ENCODE results near the gene PBX1. TPM values are rescaled to one million over a fixed set of nuclear protein-coding genes. Genes with fewer than 3 reads are reported as not detected.

The PBX1 gene
- polyA plus RNA-seq, 1 donor (not counting 4 experiments of a cell fraction or from before 2014, with no cell fraction given) = 2.2 TPM

GRCh38 chr1:164569866-164570265 is 10.9 kb downstream of the PBX1 start:
- no peaks in the 10 kb centered on the region for H3K9me3 ChIP-seq (ENCODE audit: control insufficient read depth, low read depth, low read length)
- no peak overlapping the region for H3K9ac ChIP-seq (ENCODE audit: control insufficient read depth, extremely low read depth, insufficient read depth, low read length)
- H4K20me1 ChIP-seq (ENCODE audit: control insufficient read depth, extremely low read depth, insufficient read depth, low read length) = no peaks in the 10 kb centered on the region
- no peak overlapping the region for H3K27ac ChIP-seq (ENCODE audit: control insufficient read depth, insufficient read depth, low read length)
- H3K4me1 ChIP-seq (ENCODE audit: control insufficient read depth, extremely low read depth, insufficient read depth, low read length) = no peaks in the 10 kb centered on the region
- TF ChIP-seq CTCF (optimal IDR thresholded peaks at IDR 0.05 in 1 of 3, IDR thresholded peaks at IDR 0.05 in 1 of 3, conservative IDR thresholded peaks at IDR 0.05 in 1 of 3; ENCODE audit: extremely low read depth in 1 of 3, insufficient read depth in 2 of 3, low read length in 3 of 3) (no peak), EZH2 (IDR thresholded peaks at IDR 0.05; ENCODE audit: low read length) (no peak)
- H3K27me3 ChIP-seq (ENCODE audit: control insufficient read depth, extremely low read depth, insufficient read depth, low read length) = no peaks in the 10 kb centered on the region
- dilution Hi-C loops (cut with MboI; ENCODE audit: extremely low pct_ligation_motif_present, low sequenced_read_pairs) = no loop called here
- DNase-seq (ENCODE audit: low read depth, low spot score) (no peak), FAIRE-seq (no peak)
- H3K79me2 ChIP-seq (ENCODE audit: control insufficient read depth, insufficient read depth, low read length) = no peaks in the 10 kb centered on the region
- H2AFZ ChIP-seq (ENCODE audit: control insufficient read depth, low read length) = no peak overlapping the region
- no peaks in the 10 kb centered on the region for H3K9me1 ChIP-seq (ENCODE audit: control insufficient read depth, extremely low read depth, insufficient read depth, low read length)
- H3K36me3 ChIP-seq (ENCODE audit: control insufficient read depth in 2 of 2, extremely low read depth in 1 of 2, insufficient read depth in 2 of 2, low read length in 2 of 2) = no peaks in the 10 kb centered on the region
- H3K4me3 ChIP-seq (ENCODE audit: control insufficient read depth in 2 of 3, extremely low read depth in 1 of 3, insufficient read depth in 2 of 3, low read depth in 1 of 3, low read length in 3 of 3) = no peak overlapping the region
- no peak overlapping the region for H3K4me2 ChIP-seq (ENCODE audit: control insufficient read depth, extremely low read depth, insufficient read depth, low read depth, low read length)

- H3K4me1 ChIP-seq (ENCODE audit: control insufficient read depth, extremely low read depth, insufficient read depth, low read length) = no peaks in the 10 kb centered on the region
- no peak overlapping the region for H3K4me3 ChIP-seq (ENCODE audit: control insufficient read depth in 2 of 3, extremely low read depth in 1 of 3, insufficient read depth in 2 of 3, low read depth in 1 of 3, low read length in 3 of 3)
- DNase-seq (ENCODE audit: low read depth, low spot score) = no peak
- no peaks in the 10 kb centered on the region for H3K9me1 ChIP-seq (ENCODE audit: control insufficient read depth, extremely low read depth, insufficient read depth, low read length)
- no peak overlapping the region for H2AFZ ChIP-seq (ENCODE audit: control insufficient read depth, low read length)
- no peaks in the 10 kb centered on the region for H3K79me2 ChIP-seq (ENCODE audit: control insufficient read depth, insufficient read depth, low read length)
- no peak for FAIRE-seq
- no peak for TF ChIP-seq CTCF (optimal IDR thresholded peaks at IDR 0.05 in 1 of 3, IDR thresholded peaks at IDR 0.05 in 1 of 3, conservative IDR thresholded peaks at IDR 0.05 in 1 of 3; ENCODE audit: extremely low read depth in 1 of 3, insufficient read depth in 2 of 3, low read length in 3 of 3)
- no peak for TF ChIP-seq EZH2 (IDR thresholded peaks at IDR 0.05; ENCODE audit: low read length)
- H4K20me1 ChIP-seq (ENCODE audit: control insufficient read depth, extremely low read depth, insufficient read depth, low read length) = no peaks in the 10 kb centered on the region
- H3K36me3 ChIP-seq (ENCODE audit: control insufficient read depth in 2 of 2, extremely low read depth in 1 of 2, insufficient read depth in 2 of 2, low read length in 2 of 2) = no peaks in the 10 kb centered on the region
- no peak overlapping the region for H3K9ac ChIP-seq (ENCODE audit: control insufficient read depth, extremely low read depth, insufficient read depth, low read length)
- no peaks in the 10 kb centered on the region for H3K9me3 ChIP-seq (ENCODE audit: control insufficient read depth, low read depth, low read length)
- H3K27me3 ChIP-seq (ENCODE audit: control insufficient read depth, extremely low read depth, insufficient read depth, low read length) = no peaks in the 10 kb centered on the region
- no peak overlapping the region for H3K27ac ChIP-seq (ENCODE audit: control insufficient read depth, insufficient read depth, low read length)
- H3K4me2 ChIP-seq (ENCODE audit: control insufficient read depth, extremely low read depth, insufficient read depth, low read depth, low read length) = no peak overlapping the region
- dilution Hi-C loops (cut with MboI; ENCODE audit: extremely low pct_ligation_motif_present, low sequenced_read_pairs) = no loop called here
Observed at GRCh38 chr1:164571333-164571732, 12.3 kb downstream of the PBX1 start.
